Measurements from ENCODE around the gene MAP3K19.
A peak's percentile ranks its signal among the peaks of the same experiment; 100 is the strongest.
"Not testable (repeated sequence)": the region's sequence is repeated elsewhere in the genome, so short reads cannot be mapped to it uniquely, and the experiment has no call there.

MAP3K19 gene

GRCh38 chr2:135052042-135052876 is 5.0 kb upstream of the MAP3K19 start, which contains the start of gene RAB3GAP1:
Gene RAB3GAP1, plus strand, starts transcription at chr2:135052292. Its CDS starts 16 bp downstream, at chr2:135052308.
- DNase-seq (ENCODE audit: extremely low read depth in 1 of 2, low read depth in 1 of 2): peak; percentile 82

- DNase-seq (ENCODE audit: extremely low read depth in 1 of 2, low read depth in 1 of 2): no peak
Observed at GRCh38 chr2:135050684-135051083, 3.4 kb upstream of the MAP3K19 start.

GRCh38 chr2:135050132-135050531 is 2.9 kb upstream of the MAP3K19 start:
- no peak for DNase-seq (ENCODE audit: extremely low read depth in 1 of 2, low read depth in 1 of 2)

- no peak for DNase-seq (ENCODE audit: extremely low read depth in 1 of 2, low read depth in 1 of 2)
Observed at GRCh38 chr2:135048122-135048521, 875 bp upstream of the MAP3K19 start.

- peak in 1 of 2 donors; percentile 4 for DNase-seq (ENCODE audit: extremely low read depth in 1 of 2, low read depth in 1 of 2)
Observed at GRCh38 chr2:135043345-135043744, 3.9 kb downstream of the MAP3K19 start.

- no peak for DNase-seq (ENCODE audit: extremely low read depth in 1 of 2, low read depth in 1 of 2)
Observed at GRCh38 chr2:135037831-135038230, 9.4 kb downstream of the MAP3K19 start.

GRCh38 chr2:135033216-135033615 is 14.0 kb downstream of the MAP3K19 start:
- DNase-seq (ENCODE audit: extremely low read depth in 1 of 2, low read depth in 1 of 2): not testable (repeated sequence)

- DNase-seq (ENCODE audit: extremely low read depth in 1 of 2, low read depth in 1 of 2): no peak
Observed at GRCh38 chr2:135030826-135031225, 16.4 kb downstream of the MAP3K19 start.

- no peak for DNase-seq (ENCODE audit: extremely low read depth in 1 of 2, low read depth in 1 of 2)
Observed at GRCh38 chr2:135029481-135030134, 17.6 kb downstream of the MAP3K19 start.

GRCh38 chr2:135023886-135024485 is 23.3 kb downstream of the MAP3K19 start:
- no peak for DNase-seq (ENCODE audit: extremely low read depth in 1 of 2, low read depth in 1 of 2)

- DNase-seq (ENCODE audit: extremely low read depth in 1 of 2, low read depth in 1 of 2): no peak
Observed at GRCh38 chr2:135022952-135023880, 24.0 kb downstream of the MAP3K19 start.

GRCh38 chr2:135021618-135022017 is 25.6 kb downstream of the MAP3K19 start:
- DNase-seq (ENCODE audit: extremely low read depth in 1 of 2, low read depth in 1 of 2): no peak

- no peak for DNase-seq (ENCODE audit: extremely low read depth in 1 of 2, low read depth in 1 of 2)
Observed at GRCh38 chr2:135011633-135012032, 35.6 kb downstream of the MAP3K19 start.

GRCh38 chr2:135010200-135010942 is 36.9 kb downstream of the MAP3K19 start:
- DNase-seq (ENCODE audit: extremely low read depth in 1 of 2, low read depth in 1 of 2): no peak

- DNase-seq (ENCODE audit: extremely low read depth in 1 of 2, low read depth in 1 of 2): no peak
Observed at GRCh38 chr2:135009339-135009738, 37.9 kb downstream of the MAP3K19 start.

- no peak for DNase-seq (ENCODE audit: extremely low read depth in 1 of 2, low read depth in 1 of 2)
Observed at GRCh38 chr2:135005753-135006152, 41.5 kb downstream of the MAP3K19 start.

GRCh38 chr2:135004005-135004746 is 43.1 kb downstream of the MAP3K19 start:
- DNase-seq (ENCODE audit: extremely low read depth in 1 of 2, low read depth in 1 of 2): peak; percentile 19 to 66

- no peak for DNase-seq (ENCODE audit: extremely low read depth in 1 of 2, low read depth in 1 of 2)
Observed at GRCh38 chr2:135002836-135003235, 44.4 kb downstream of the MAP3K19 start.

- DNase-seq (ENCODE audit: extremely low read depth in 1 of 2, low read depth in 1 of 2): no peak
Observed at GRCh38 chr2:134999521-134999920, 47.7 kb downstream of the MAP3K19 start.

Data from activated CD8-positive, alpha-beta memory T cell treated with anti-CD3 and anti-CD28 coated beads for 1 hour (primary cell).